IPS-20b (cell line): Measurements from ENCODE around the gene JMJD7.

ENCODE experiments used
- H3K27ac ChIP-seq: one replicate; pipeline ENCODE4 v1.5.1; 2013; ENCODE audit warnings: low read length
- H3K27me3 ChIP-seq: 2 replicates; pipeline ENCODE4 v1.6.1; 2013; ENCODE audit warnings: mild to moderate bottlenecking, low read length, inconsistent platforms; ENCODE audit not compliant: insufficient read depth
- H3K36me3 ChIP-seq: 2 replicates; pipeline ENCODE4 v1.6.1; 2013; ENCODE audit warnings: low read depth, mild to moderate bottlenecking, inconsistent platforms, low read length, moderate library complexity; ENCODE audit not compliant: insufficient read depth
- H3K4me1 ChIP-seq: 2 replicates; pipeline ENCODE4 v1.6.1; 2013; ENCODE audit warnings: mild to moderate bottlenecking, control low read depth, inconsistent platforms, low read length, moderate library complexity; ENCODE audit not compliant: insufficient read depth
- H3K4me3 ChIP-seq: 2 replicates; pipeline ENCODE4 v1.5.1; 2013; ENCODE audit warnings: mild to moderate bottlenecking, low read length, inconsistent platforms
- H3K9ac ChIP-seq: 2 replicates; pipeline ENCODE4 v1.6.1; 2013; ENCODE audit warnings: low read depth, mild to moderate bottlenecking, inconsistent platforms, low read length, moderate library complexity
- H3K9me3 ChIP-seq: 2 replicates; pipeline ENCODE4 v1.6.1; 2013; ENCODE audit warnings: mild to moderate bottlenecking, low read depth, low read length, inconsistent platforms; ENCODE audit not compliant: insufficient read depth

Gene JMJD7

GRCh38 chr15:41861736-41862356 is 34.0 kb downstream of the JMJD7 start:
- Histone ChIP-seq H3K27me3 (no peaks in the 10 kb centered on the region), H3K9ac (no peak overlapping the region), H3K4me1 (no peaks in the 10 kb centered on the region), H3K36me3 (no peaks in the 10 kb centered on the region), H3K4me3 (no peak overlapping the region), H3K9me3 (no peaks in the 10 kb centered on the region), H3K27ac (no peak overlapping the region)

- H3K9ac ChIP-seq, result no peak overlapping the region
- H3K4me1 ChIP-seq, result no peaks in the 10 kb centered on the region
- H3K9me3 ChIP-seq, result no peaks in the 10 kb centered on the region
- no peak overlapping the region for H3K4me3 ChIP-seq
- no peak overlapping the region for H3K27ac ChIP-seq
- H3K36me3 ChIP-seq, result no peaks in the 10 kb centered on the region
- no peaks in the 10 kb centered on the region for H3K27me3 ChIP-seq
These were observed 34.7 kb downstream of the JMJD7 start for GRCh38 chr15:41862515-41863116.

GRCh38 chr15:41865490-41866055 is 37.7 kb downstream of the JMJD7 start:
- Histone ChIP-seq H3K36me3 (no peaks in the 10 kb centered on the region), H3K4me1 (no peaks in the 10 kb centered on the region), H3K27ac (no peak overlapping the region), H3K9me3 (no peaks in the 10 kb centered on the region), H3K27me3 (no peaks in the 10 kb centered on the region), H3K4me3 (no peak overlapping the region), H3K9ac (no peak overlapping the region)

GRCh38 chr15:41866263-41866703 is 38.4 kb downstream of the JMJD7 start:
- Histone ChIP-seq H3K9me3 (no peaks in the 10 kb centered on the region), H3K9ac (no peak overlapping the region), H3K4me1 (no peaks in the 10 kb centered on the region), H3K4me3 (no peak overlapping the region), H3K27me3 (no peaks in the 10 kb centered on the region), H3K36me3 (no peaks in the 10 kb centered on the region), H3K27ac (no peak overlapping the region)

- Histone ChIP-seq H3K9ac (no peak overlapping the region), H3K4me1 (no peaks in the 10 kb centered on the region), H3K4me3 (no peak overlapping the region), H3K9me3 (no peaks in the 10 kb centered on the region), H3K36me3 (no peaks in the 10 kb centered on the region), H3K27me3 (no peaks in the 10 kb centered on the region), H3K27ac (no peak overlapping the region)
These were observed 39.1 kb downstream of the JMJD7 start for GRCh38 chr15:41866872-41867579.

- no peaks in the 10 kb centered on the region for H3K36me3 ChIP-seq
- no peak overlapping the region for H3K9ac ChIP-seq
- H3K4me3 ChIP-seq, result no peak overlapping the region
- H3K27me3 ChIP-seq, result no peaks in the 10 kb centered on the region
- H3K4me1 ChIP-seq, result no peaks in the 10 kb centered on the region
- H3K27ac ChIP-seq, result no peak overlapping the region
- no peaks in the 10 kb centered on the region for H3K9me3 ChIP-seq
These were observed 40.4 kb downstream of the JMJD7 start for GRCh38 chr15:41868321-41868720.

- no peak overlapping the region for H3K4me3 ChIP-seq
- H3K27me3 ChIP-seq, result no peaks in the 10 kb centered on the region
- no peaks in the 10 kb centered on the region for H3K4me1 ChIP-seq
- no peak overlapping the region for H3K9ac ChIP-seq
- no peak overlapping the region for H3K27ac ChIP-seq
- no peaks in the 10 kb centered on the region for H3K9me3 ChIP-seq
- H3K36me3 ChIP-seq, result no peaks in the 10 kb centered on the region
These were observed 42.1 kb downstream of the JMJD7 start for GRCh38 chr15:41869770-41870688.

GRCh38 chr15:41870689-41871081 is 42.8 kb downstream of the JMJD7 start:
- Histone ChIP-seq H3K4me3 (no peak overlapping the region), H3K27ac (no peak overlapping the region), H3K9ac (no peak overlapping the region), H3K27me3 (no peaks in the 10 kb centered on the region), H3K4me1 (no peaks in the 10 kb centered on the region), H3K9me3 (no peaks in the 10 kb centered on the region), H3K36me3 (no peaks in the 10 kb centered on the region)

- Histone ChIP-seq H3K9ac (no peak overlapping the region), H3K36me3 (no peaks in the 10 kb centered on the region), H3K4me1 (no peaks in the 10 kb centered on the region), H3K27ac (no peak overlapping the region), H3K9me3 (no peaks in the 10 kb centered on the region), H3K4me3 (no peak overlapping the region), H3K27me3 (no peaks in the 10 kb centered on the region)
These were observed 43.4 kb downstream of the JMJD7 start for GRCh38 chr15:41871175-41871905.

- Histone ChIP-seq H3K27ac (no peak overlapping the region), H3K36me3 (no peaks in the 10 kb centered on the region), H3K4me3 (no peak overlapping the region), H3K9ac (no peak overlapping the region), H3K4me1 (no peaks in the 10 kb centered on the region), H3K9me3 (no peaks in the 10 kb centered on the region), H3K27me3 (no peaks in the 10 kb centered on the region)
These were observed 44.4 kb downstream of the JMJD7 start for GRCh38 chr15:41872166-41872747.
